Measurements from ENCODE around the gene TFF1.

The TFF1 gene

GRCh38 chr21:42363312-42363711, 3.0 kb downstream of the TFF1 start:
- no peak overlapping the region for H3K4me2 ChIP-seq (ENCODE audit: low read depth, low read length)
- H2AFZ ChIP-seq (ENCODE audit: low read length) = no peak overlapping the region

GRCh38 chr21:42362700-42363099, 3.6 kb downstream of the TFF1 start:
- TF ChIP-seq EZH2phosphoT487 (IDR thresholded peaks at IDR 0.05; ENCODE audit: low read length) (no peak), EZH2 (optimal IDR thresholded peaks at IDR 0.05; ENCODE audit: low read depth, low read length) (no peak), CTCF (IDR thresholded peaks at IDR 0.05; ENCODE audit: low read length) (no peak)
- Histone ChIP-seq H4K20me1 (ENCODE audit: insufficient read depth, low read length) (no peaks in the 10 kb centered on the region), H3K27ac (ENCODE audit: low read length) (no peak overlapping the region), H3F3A (ENCODE audit: insufficient read depth, low read length) (no peaks in the 10 kb centered on the region), H3K4me1 (ENCODE audit: low read length) (no peaks in the 10 kb centered on the region), H3K9me2 (replicated peaks; ENCODE audit: insufficient read depth, low read length) (no peaks in the 10 kb centered on the region), H2AFZ (ENCODE audit: low read length) (no peak overlapping the region), H3K36me3 (replicated peaks; ENCODE audit: insufficient read depth, low read length) (no peaks in the 10 kb centered on the region), H3K4me2 (ENCODE audit: low read depth, low read length) (no peak overlapping the region), H3K27me3 (replicated peaks; ENCODE audit: insufficient read depth, low read length) (peaks cover 100% of the 10 kb centered on the region), H3K9ac (ENCODE audit: low read length) (no peak overlapping the region), H3K9me3 (replicated peaks; ENCODE audit: insufficient read depth, low read length) (no peaks in the 10 kb centered on the region), H3K4me3 (ENCODE audit: low read length) (no peak overlapping the region), H3K79me2 (ENCODE audit: low read length) (no peaks in the 10 kb centered on the region)
- no peak for DNase-seq

More at GRCh38 chr21:42363312-42363711, 3.0 kb downstream of the TFF1 start:
- Histone ChIP-seq H3K79me2 (ENCODE audit: low read length) (no peaks in the 10 kb centered on the region), H3K27ac (ENCODE audit: low read length) (no peak overlapping the region), H3K27me3 (replicated peaks; ENCODE audit: insufficient read depth, low read length) (peaks cover 100% of the 10 kb centered on the region), H3K9ac (ENCODE audit: low read length) (no peak overlapping the region), H3K36me3 (replicated peaks; ENCODE audit: insufficient read depth, low read length) (no peaks in the 10 kb centered on the region), H4K20me1 (ENCODE audit: insufficient read depth, low read length) (no peaks in the 10 kb centered on the region), H3K9me3 (replicated peaks; ENCODE audit: insufficient read depth, low read length) (no peaks in the 10 kb centered on the region), H3K4me3 (ENCODE audit: low read length) (no peak overlapping the region), H3F3A (ENCODE audit: insufficient read depth, low read length) (no peaks in the 10 kb centered on the region), H3K9me2 (replicated peaks; ENCODE audit: insufficient read depth, low read length) (no peaks in the 10 kb centered on the region), H3K4me1 (ENCODE audit: low read length) (no peaks in the 10 kb centered on the region)
- no peak for DNase-seq
- TF ChIP-seq EZH2 (optimal IDR thresholded peaks at IDR 0.05; ENCODE audit: low read depth, low read length) (no peak), CTCF (IDR thresholded peaks at IDR 0.05; ENCODE audit: low read length) (no peak), EZH2phosphoT487 (IDR thresholded peaks at IDR 0.05; ENCODE audit: low read length) (no peak)

GRCh38 chr21:42362198-42362597, 4.1 kb downstream of the TFF1 start:
- Histone ChIP-seq H3K9me3 (replicated peaks; ENCODE audit: insufficient read depth, low read length) (no peaks in the 10 kb centered on the region), H2AFZ (ENCODE audit: low read length) (no peak overlapping the region), H3K36me3 (replicated peaks; ENCODE audit: insufficient read depth, low read length) (no peaks in the 10 kb centered on the region), H3K4me1 (ENCODE audit: low read length) (no peaks in the 10 kb centered on the region), H3K27me3 (replicated peaks; ENCODE audit: insufficient read depth, low read length) (peaks cover 100% of the 10 kb centered on the region), H3F3A (ENCODE audit: insufficient read depth, low read length) (no peaks in the 10 kb centered on the region), H4K20me1 (ENCODE audit: insufficient read depth, low read length) (no peaks in the 10 kb centered on the region), H3K79me2 (ENCODE audit: low read length) (no peaks in the 10 kb centered on the region), H3K9me2 (replicated peaks; ENCODE audit: insufficient read depth, low read length) (no peaks in the 10 kb centered on the region), H3K27ac (ENCODE audit: low read length) (no peak overlapping the region), H3K9ac (ENCODE audit: low read length) (no peak overlapping the region), H3K4me3 (ENCODE audit: low read length) (no peak overlapping the region), H3K4me2 (ENCODE audit: low read depth, low read length) (no peak overlapping the region)
- no peak for TF ChIP-seq EZH2phosphoT487 (IDR thresholded peaks at IDR 0.05; ENCODE audit: low read length)
- TF ChIP-seq CTCF (IDR thresholded peaks at IDR 0.05; ENCODE audit: low read length) = no peak
- no peak for TF ChIP-seq EZH2 (optimal IDR thresholded peaks at IDR 0.05; ENCODE audit: low read depth, low read length)
- no peak for DNase-seq
